A673 (cell line): ENCODE measurements around the gene CLDN25. TPM values are rescaled to one million over a fixed set of nuclear protein-coding genes. Genes with fewer than 3 reads are reported as not detected.

ENCODE experiments used
- BruUV-seq: library from RNA; stranded (reverse); fragments of 400-500 nt; replicated peaks from 2 replicates; lab custom pipeline; 2021; lab: Mats Ljungman, UMichigan
- CTCF ChIA-PET: fragments of 300-600 bp; sonication (Branson Sonifier 250); formaldehyde crosslinking; loops from one replicate; lab custom pipeline; 2022; ENCODE audit warnings: antibody characterized with exemption; lab: Charles Lee
- POLR2A ChIA-PET: fragments of 300-600 bp; sonication (Branson Sonifier 250); formaldehyde crosslinking; loops from one replicate; lab custom pipeline; 2022; ENCODE audit warnings: antibody characterized with exemption; ENCODE audit not compliant: low non-redundant PET; lab: Charles Lee
- DNase-seq: peaks from one replicate; pipeline ENCODE4 v3.0.0-alpha.2; 2015; ENCODE audit warnings: low spot score
- H3K27ac ChIP-seq: fragments of 200-600 bp; sonication (generic); 2 replicates; pipeline ENCODE4 v1.5.1; 2016; ENCODE audit warnings: mixed run types, low read depth, mild to moderate bottlenecking, mixed read lengths, antibody characterized with exemption, low read length; ENCODE audit not compliant: poor library complexity, severe bottlenecking
- H3K27me3 ChIP-seq: fragments of 200-600 bp; sonication (generic); replicated peaks from 2 replicates; pipeline ENCODE4 v1.6.1; 2017; ENCODE audit warnings: mixed run types, low read depth, mild to moderate bottlenecking, mixed read lengths, antibody characterized with exemption, low read length; ENCODE audit not compliant: insufficient read depth, poor library complexity
- H3K36me3 ChIP-seq: fragments of 200-600 bp; sonication (generic); 2 replicates; pipeline ENCODE4 v1.6.1; 2016; ENCODE audit warnings: mixed run types, mild to moderate bottlenecking, mixed read lengths, antibody characterized with exemption, low read length; ENCODE audit not compliant: insufficient read depth, poor library complexity, severe bottlenecking
- H3K4me1 ChIP-seq: fragments of 200-600 bp; sonication (generic); 2 replicates; pipeline ENCODE4 v1.6.1; 2017; ENCODE audit warnings: mixed run types, mild to moderate bottlenecking, mixed read lengths, antibody characterized with exemption, low read length; ENCODE audit not compliant: insufficient read depth, poor library complexity, severe bottlenecking
- H3K4me3 ChIP-seq: fragments of 200-600 bp; sonication (generic); 2 replicates; pipeline ENCODE4 v1.5.1; 2016; ENCODE audit warnings: low read depth, mixed run types, mild to moderate bottlenecking, mixed read lengths, low read length; ENCODE audit not compliant: poor library complexity, severe bottlenecking
- H3K9me3 ChIP-seq: fragments of 200-600 bp; sonication (generic); 2 replicates; pipeline ENCODE4 v1.6.1; 2016; ENCODE audit warnings: mixed run types, low read depth, mild to moderate bottlenecking, mixed read lengths, antibody characterized with exemption, low read length; ENCODE audit not compliant: poor library complexity, severe bottlenecking
- EZH2 ChIP-seq: fragments of 200-600 bp; sonication (generic); IDR thresholded peaks from 2 replicates; pipeline ENCODE4 v1.6.1; 2017; ENCODE audit warnings: borderline replicate concordance, low read depth, mild to moderate bottlenecking, mixed read lengths, antibody characterized with exemption, low read length; ENCODE audit not compliant: poor library complexity, severe bottlenecking
- intact Hi-C: fragments of 100-400 bp; cut with micrococcal nuclease; formaldehyde crosslinking; loops from one replicate; pipeline ENCODE4 v1.10.0; 2022; ENCODE audit not compliant: unreplicated experiment
- total RNA-seq: library from RNA; stranded (reverse); gene quantifications from 2 replicates; pipeline ENCODE4 v1.2.3, GENCODE V29; 2021
- TF ChIP-seq, protein P1 (sequence below): fragments of 300-800, 200-600 bp; sonication (generic); conservative IDR thresholded peaks from 2 replicates; pipeline ENCODE4 v1.5.1; 2017; ENCODE audit warnings: low read depth, mild to moderate bottlenecking, antibody characterized with exemption, low read length, moderate library complexity, mixed read lengths

The CLDN25 gene
- total RNA-seq, 1 experiment from 2014 or later = not detected

DNA sequence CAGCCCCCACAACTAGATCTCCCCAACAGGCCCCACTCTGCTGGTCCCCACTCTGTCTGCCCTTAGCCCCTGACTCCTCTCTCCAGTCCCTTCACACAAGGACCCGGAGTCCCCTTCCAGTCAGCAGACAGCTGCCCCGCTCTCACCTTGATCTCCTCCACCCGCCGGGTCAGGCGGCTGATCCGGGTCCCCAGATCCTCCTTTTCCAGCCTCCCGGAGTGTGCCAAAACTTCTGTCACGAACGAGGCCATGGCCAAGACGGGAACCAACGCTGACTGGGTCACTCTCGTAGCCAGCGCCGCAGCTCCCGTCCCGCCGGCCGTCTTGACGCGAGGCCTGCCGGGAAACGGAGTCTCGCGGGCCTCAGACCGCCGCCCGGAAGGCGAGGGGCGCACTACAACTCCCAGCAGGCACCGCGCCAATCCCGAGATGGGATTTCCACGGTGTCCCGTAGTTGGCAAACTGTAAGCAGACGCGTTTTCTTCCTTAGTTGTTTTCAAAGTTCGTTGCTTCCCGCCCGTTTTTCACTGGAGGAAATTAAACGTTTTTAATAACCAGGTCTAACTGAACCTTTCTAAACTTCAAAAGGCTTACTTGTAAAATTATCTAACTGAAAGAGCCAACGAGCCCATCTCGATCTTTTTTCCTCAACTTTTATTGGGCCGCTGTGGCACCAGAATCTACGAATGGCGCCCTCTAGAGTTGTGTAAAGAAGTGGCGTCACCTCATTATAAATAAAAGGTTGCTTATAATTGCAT lies 6.0 kb upstream of the CLDN25 start, which contains the start of gene ZW10:
Gene ZW10 (minus strand): TSS at position 277 of the 758 bp plus-strand sequence. CDS start 26 bp downstream, at position 251.
- POLR2A ChIA-PET = interaction anchor here (0.6 kb wide), 1 partner anchor 25 kb away, joined by 3 read pairs; no protein-coding TSS in a partner anchor
- TF ChIP-seq EZH2 = no peak
- TF ChIP-seq, protein P1, sequence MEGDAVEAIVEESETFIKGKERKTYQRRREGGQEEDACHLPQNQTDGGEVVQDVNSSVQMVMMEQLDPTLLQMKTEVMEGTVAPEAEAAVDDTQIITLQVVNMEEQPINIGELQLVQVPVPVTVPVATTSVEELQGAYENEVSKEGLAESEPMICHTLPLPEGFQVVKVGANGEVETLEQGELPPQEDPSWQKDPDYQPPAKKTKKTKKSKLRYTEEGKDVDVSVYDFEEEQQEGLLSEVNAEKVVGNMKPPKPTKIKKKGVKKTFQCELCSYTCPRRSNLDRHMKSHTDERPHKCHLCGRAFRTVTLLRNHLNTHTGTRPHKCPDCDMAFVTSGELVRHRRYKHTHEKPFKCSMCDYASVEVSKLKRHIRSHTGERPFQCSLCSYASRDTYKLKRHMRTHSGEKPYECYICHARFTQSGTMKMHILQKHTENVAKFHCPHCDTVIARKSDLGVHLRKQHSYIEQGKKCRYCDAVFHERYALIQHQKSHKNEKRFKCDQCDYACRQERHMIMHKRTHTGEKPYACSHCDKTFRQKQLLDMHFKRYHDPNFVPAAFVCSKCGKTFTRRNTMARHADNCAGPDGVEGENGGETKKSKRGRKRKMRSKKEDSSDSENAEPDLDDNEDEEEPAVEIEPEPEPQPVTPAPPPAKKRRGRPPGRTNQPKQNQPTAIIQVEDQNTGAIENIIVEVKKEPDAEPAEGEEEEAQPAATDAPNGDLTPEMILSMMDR = peak; percentile 98
- DNase-seq = peak; percentile 99
- no peaks in the 10 kb centered on the region for H3K9me3 ChIP-seq
- CTCF ChIA-PET = interaction anchor here (1.1 kb wide), 1 partner anchor 14 kb away, joined by 3 read pairs; no protein-coding TSS in a partner anchor
- peak within 1 kb of the TSS; percentile 93 for H3K4me3 ChIP-seq
- H3K27ac ChIP-seq = peak within 1 kb of the TSS; percentile 88
- BruUV-seq = no TSS peak
- H3K4me1 ChIP-seq = peaks cover 13% of the 10 kb centered on the region
- no peaks in the 10 kb centered on the region for H3K27me3 ChIP-seq
- intact Hi-C loops = loop anchor here (10.0 kb wide), 1 partner anchor 219 kb away; no protein-coding TSS in a partner anchor
- H3K36me3 ChIP-seq = peaks cover 3% of the 10 kb centered on the region

DNA sequence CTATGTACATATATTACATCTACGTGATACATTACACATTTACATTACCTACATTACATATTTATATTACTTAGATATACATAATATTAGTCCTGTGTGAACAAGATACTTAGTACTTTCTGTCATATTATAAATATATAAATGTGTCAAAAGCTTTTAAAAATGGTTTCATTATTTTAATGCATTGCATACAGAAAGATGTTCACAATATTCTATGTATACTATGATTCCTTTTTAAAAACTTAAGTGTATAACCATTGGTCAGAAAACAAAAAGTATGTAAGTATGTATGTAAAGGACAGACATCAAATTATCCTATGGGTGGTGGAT lies 5.5 kb upstream of the CLDN25 start:
- Histone ChIP-seq H3K27me3 (no peaks in the 10 kb centered on the region), H3K4me1 (peaks cover 17% of the 10 kb centered on the region), H3K27ac (no peak overlapping the region), H3K9me3 (no peaks in the 10 kb centered on the region), H3K36me3 (no peaks in the 10 kb centered on the region), H3K4me3 (peak overlapping the region; percentile 93)
- ChIA-PET CTCF (no interaction called here), POLR2A (no interaction called here)
- BruUV-seq = no TSS peak
- intact Hi-C loops = loop anchor here (10.0 kb wide), 1 partner anchor 219 kb away; no protein-coding TSS in a partner anchor
- TF ChIP-seq, protein P1 = no peak
- no peak for TF ChIP-seq EZH2
- no peak for DNase-seq

DNA sequence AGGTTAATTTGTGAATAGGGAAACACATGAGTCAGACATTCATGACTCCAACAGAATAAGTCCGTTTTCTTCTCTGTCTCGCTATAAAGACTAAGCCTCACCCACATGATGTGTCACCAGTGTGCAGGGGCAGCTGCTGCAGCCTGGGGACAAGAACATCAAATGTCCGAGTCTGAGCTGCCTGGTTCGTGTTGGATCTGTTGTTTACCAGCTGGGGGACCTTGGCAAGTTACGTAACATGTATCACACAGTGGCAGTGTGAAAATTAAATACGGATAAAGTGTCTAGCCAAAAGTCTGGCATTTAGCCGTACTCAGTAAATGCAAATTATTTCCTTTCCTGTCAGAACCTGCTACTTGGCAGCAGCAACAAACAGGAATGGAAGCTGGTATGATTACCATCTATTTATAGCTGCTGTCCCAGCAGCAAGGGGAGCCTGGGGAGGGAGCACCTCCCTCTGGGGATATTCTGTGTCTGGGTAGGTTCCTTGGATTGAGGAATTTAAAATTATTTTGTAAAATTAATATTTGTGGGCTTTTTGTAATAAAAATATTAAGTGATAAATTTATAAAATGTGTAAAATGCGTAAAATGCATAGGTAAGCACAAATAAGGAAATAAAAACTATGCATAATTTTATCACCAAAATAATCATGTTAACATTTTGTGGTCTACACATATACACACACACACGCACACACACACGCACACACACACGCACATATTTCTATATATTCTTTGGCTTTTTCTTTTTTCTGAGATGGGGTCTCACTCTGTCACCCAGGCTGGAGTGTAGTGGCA lies 1.3 kb upstream of the CLDN25 start:
- peak; percentile 89 for DNase-seq
- Histone ChIP-seq H3K4me3 (no peak overlapping the region), H3K27me3 (no peaks in the 10 kb centered on the region), H3K9me3 (no peaks in the 10 kb centered on the region), H3K36me3 (no peaks in the 10 kb centered on the region), H3K27ac (no peak overlapping the region), H3K4me1 (peaks cover 17% of the 10 kb centered on the region)
- ChIA-PET CTCF (interaction anchor here (0.5 to 1.0 kb wide), 2 partner anchors 9 to 689 kb away, joined by 4 to 6 read pairs; no protein-coding TSS in a partner anchor), POLR2A (no interaction called here)
- intact Hi-C loops = loop anchor here (10.0 kb wide), 1 partner anchor 224 kb away; no protein-coding TSS in a partner anchor
- no peak for TF ChIP-seq EZH2
- TF ChIP-seq, protein P1 = peak; percentile 32; the same call in 1 of the 2 replicates
- no TSS peak for BruUV-seq
